ENCODE data around the gene PTGER3.
"Not testable (repeated sequence)": the region's sequence is repeated elsewhere in the genome, so short reads cannot be mapped to it uniquely, and the experiment has no call there.

The PTGER3 gene

GRCh38 chr1:70947835-70948234 lies 99.8 kb downstream of the PTGER3 start:
- DNase-seq (ENCODE audit: low read depth): no peak

DNA sequence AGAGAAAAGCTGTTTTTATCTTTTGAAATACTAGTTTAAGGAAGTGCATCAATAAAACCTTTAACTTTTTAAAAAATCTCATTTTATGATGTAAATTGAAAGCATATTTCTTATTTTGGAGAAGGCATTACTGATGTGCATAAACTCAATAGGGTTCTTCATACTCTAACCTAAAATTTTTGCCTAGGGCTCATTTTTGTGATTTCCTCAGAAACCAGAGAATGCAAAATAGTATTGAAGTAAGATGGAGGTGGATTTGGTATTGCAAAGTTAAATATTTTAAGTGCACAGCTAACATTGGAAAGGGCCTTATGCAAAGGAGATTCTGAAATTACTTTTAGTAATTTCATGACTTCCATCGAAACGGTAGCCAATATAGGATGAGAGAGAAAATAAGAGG lies 101.9 kb downstream of the PTGER3 start:
- DNase-seq (ENCODE audit: low read depth): no peak

GRCh38 chr1:70945251-70945650 lies 102.4 kb downstream of the PTGER3 start:
- no peak for DNase-seq (ENCODE audit: low read depth)

- DNase-seq (ENCODE audit: low read depth): no peak
Observed at GRCh38 chr1:70941563-70941962, 106.1 kb downstream of the PTGER3 start.

DNA sequence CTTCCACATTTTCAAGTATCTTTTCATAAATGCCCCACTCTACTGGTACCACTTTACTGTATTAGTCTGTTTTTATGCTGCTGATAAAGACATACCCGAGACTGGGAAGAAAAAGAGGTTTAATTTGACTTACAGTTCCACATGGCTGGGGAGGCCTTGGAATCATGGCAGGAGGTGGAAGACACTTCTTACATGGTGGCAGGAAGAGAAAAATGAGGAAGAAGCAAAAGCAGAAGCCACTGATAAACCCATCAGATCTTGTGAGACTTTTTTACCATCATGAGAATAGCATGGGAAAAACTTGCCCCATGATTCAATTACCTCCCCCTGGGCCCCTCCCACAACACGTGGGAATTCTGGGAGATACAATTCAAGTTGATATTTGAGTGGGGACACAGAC lies 107.2 kb downstream of the PTGER3 start:
- not testable (repeated sequence) for DNase-seq (ENCODE audit: low read depth)

- no peak for DNase-seq (ENCODE audit: low read depth)
Observed at GRCh38 chr1:70934194-70934961, 113.2 kb downstream of the PTGER3 start.

- DNase-seq (ENCODE audit: low read depth): no peak
Observed at GRCh38 chr1:70930062-70930461, 117.6 kb downstream of the PTGER3 start.

DNA sequence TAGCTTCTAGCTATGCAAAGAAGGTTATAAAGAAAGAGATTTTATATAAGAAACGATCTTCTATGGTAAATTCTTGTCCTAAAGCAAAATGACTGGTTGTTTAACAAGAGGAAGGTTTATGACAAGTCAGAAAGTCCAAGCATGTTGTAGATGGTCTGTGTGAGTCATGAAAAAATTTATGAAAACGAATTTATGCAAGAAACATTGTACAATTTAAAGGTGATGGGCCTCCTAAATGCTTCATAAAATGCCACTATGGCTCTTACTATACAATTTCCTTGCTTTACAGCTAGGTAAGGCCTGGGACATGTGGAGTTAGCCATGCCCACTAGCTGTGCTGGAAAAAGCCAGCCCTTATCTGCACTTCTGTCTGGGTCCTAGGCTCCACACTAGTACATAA lies 125.4 kb downstream of the PTGER3 start:
- no peak for DNase-seq (ENCODE audit: low read depth)

All from activated T-cell treated with anti-CD3 and anti-CD28 coated beads for 24 hours (primary cell).